ENCODE results near the gene SUV39H1. TPM values are rescaled to one million over a fixed set of nuclear protein-coding genes. Genes with fewer than 3 reads are reported as not detected.

Gene SUV39H1
- polyA plus RNA-seq, 1 experiment: 2.4 TPM

DNA sequence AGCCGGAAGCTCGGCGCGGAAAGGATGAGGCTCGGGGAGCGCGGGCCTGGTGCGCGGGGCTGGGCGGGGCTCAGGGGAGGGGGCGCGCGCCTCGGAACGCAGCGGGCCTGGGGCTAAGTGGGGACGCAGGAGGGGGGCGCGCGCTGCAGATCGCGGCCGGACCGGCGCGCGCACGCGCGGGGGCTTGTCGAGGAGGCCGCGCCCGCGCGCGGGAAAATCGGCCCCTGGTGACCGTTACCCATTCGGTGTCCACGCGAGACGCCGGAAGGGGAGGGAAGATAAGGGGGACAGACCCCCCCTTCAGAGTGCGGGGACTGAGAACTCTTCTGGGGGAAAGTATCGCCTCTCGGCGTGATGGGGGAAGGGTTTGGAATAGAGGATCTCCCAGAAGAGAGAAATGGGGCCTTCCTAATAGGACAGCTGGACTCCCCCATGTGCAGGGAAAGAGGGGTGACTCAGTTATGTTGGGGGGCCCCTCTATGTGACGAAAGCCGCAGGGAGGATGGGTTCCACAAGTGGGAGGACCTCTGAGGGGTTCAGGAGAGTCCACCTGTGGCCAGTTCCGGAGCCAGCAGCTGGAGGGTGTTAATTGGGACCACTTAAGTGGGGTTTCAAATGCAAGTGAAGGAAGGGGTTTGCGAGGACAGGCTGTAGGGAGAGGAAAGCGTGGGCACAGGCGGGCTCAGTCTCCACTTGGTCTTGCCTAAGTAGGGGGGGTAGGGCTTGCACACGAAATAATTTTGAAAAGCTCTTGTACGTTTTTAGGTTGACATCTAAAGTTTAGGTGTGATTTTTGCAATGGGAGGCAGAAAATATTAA is 584 bp downstream of the SUV39H1 start:
- CTCF ChIA-PET: no interaction called here
- DNase-seq (ENCODE audit: low read depth, low spot score): no peak

DNA sequence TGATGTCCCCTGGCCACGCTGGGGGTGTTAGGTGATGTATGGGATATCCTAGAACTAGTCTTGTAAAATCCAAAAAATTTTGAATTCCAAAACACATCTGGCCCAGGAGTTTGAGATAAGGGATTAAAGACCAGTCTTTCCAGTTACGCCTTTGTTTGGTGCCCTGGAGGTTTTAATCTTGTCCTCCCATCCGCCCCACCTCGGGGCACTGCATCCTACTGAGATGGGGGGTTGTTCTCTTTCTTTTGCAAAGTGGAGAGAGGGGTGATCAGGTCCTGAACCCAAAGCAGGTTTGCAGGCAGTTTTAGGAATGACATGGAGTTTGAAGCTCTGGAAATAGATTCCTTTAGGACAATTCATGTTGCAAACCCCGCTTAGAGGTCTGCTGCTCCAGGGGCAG is 1.8 kb downstream of the SUV39H1 start:
- Histone ChIP-seq H3K9me3 (ENCODE audit: control insufficient read depth, insufficient read depth, low read length) (no peaks in the 10 kb centered on the region), H3K4me3 (ENCODE audit: low read depth, low read length) (no peak overlapping the region), H3K27me3 (ENCODE audit: control insufficient read depth, insufficient read depth, low read length) (no peaks in the 10 kb centered on the region), H3K27ac (ENCODE audit: low read depth, low read length) (no peak overlapping the region)
- DNase-seq (ENCODE audit: low read depth, low spot score): no peak
- TF ChIP-seq, protein P1, sequence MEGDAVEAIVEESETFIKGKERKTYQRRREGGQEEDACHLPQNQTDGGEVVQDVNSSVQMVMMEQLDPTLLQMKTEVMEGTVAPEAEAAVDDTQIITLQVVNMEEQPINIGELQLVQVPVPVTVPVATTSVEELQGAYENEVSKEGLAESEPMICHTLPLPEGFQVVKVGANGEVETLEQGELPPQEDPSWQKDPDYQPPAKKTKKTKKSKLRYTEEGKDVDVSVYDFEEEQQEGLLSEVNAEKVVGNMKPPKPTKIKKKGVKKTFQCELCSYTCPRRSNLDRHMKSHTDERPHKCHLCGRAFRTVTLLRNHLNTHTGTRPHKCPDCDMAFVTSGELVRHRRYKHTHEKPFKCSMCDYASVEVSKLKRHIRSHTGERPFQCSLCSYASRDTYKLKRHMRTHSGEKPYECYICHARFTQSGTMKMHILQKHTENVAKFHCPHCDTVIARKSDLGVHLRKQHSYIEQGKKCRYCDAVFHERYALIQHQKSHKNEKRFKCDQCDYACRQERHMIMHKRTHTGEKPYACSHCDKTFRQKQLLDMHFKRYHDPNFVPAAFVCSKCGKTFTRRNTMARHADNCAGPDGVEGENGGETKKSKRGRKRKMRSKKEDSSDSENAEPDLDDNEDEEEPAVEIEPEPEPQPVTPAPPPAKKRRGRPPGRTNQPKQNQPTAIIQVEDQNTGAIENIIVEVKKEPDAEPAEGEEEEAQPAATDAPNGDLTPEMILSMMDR (IDR thresholded peaks at IDR 0.05; ENCODE audit: low read depth, low read length): no peak
- ChIA-PET POLR2A (no interaction called here), CTCF (no interaction called here)

More for the DNA sequence above, 584 bp downstream of the SUV39H1 start:
- POLR2A ChIA-PET: interaction anchor here (0.6 to 2.0 kb wide), 4 partner anchors 21 to 1497 kb away, joined by 3 to 9 read pairs (median 3); partner anchors contain the start of genes PQBP1 and TIMM17B
- Histone ChIP-seq H3K27me3 (ENCODE audit: control insufficient read depth, insufficient read depth, low read length) (no peaks in the 10 kb centered on the region), H3K27ac (ENCODE audit: low read depth, low read length) (no peak overlapping the region), H3K9me3 (ENCODE audit: control insufficient read depth, insufficient read depth, low read length) (no peaks in the 10 kb centered on the region), H3K4me3 (ENCODE audit: low read depth, low read length) (peak overlapping the region; percentile 62)
- TF ChIP-seq, protein P1 (IDR thresholded peaks at IDR 0.05; ENCODE audit: low read depth, low read length): no peak

DNA sequence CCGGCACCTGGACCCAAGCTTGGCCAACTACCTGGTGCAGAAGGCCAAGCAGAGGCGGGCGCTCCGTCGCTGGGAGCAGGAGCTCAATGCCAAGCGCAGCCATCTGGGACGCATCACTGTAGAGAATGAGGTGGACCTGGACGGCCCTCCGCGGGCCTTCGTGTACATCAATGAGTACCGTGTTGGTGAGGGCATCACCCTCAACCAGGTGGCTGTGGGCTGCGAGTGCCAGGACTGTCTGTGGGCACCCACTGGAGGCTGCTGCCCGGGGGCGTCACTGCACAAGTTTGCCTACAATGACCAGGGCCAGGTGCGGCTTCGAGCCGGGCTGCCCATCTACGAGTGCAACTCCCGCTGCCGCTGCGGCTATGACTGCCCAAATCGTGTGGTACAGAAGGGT is 3.7 kb downstream of the SUV39H1 start:
- H3K27ac ChIP-seq (ENCODE audit: low read depth, low read length): no peak overlapping the region
- TF ChIP-seq, protein P1 (IDR thresholded peaks at IDR 0.05; ENCODE audit: low read depth, low read length): no peak
- POLR2A ChIA-PET: no interaction called here
- DNase-seq (ENCODE audit: low read depth, low spot score): no peak
- H3K4me3 ChIP-seq (ENCODE audit: low read depth, low read length): no peak overlapping the region
- no peaks in the 10 kb centered on the region for H3K27me3 ChIP-seq (ENCODE audit: control insufficient read depth, insufficient read depth, low read length)
- H3K9me3 ChIP-seq (ENCODE audit: control insufficient read depth, insufficient read depth, low read length): no peaks in the 10 kb centered on the region
- CTCF ChIA-PET: no interaction called here

DNA sequence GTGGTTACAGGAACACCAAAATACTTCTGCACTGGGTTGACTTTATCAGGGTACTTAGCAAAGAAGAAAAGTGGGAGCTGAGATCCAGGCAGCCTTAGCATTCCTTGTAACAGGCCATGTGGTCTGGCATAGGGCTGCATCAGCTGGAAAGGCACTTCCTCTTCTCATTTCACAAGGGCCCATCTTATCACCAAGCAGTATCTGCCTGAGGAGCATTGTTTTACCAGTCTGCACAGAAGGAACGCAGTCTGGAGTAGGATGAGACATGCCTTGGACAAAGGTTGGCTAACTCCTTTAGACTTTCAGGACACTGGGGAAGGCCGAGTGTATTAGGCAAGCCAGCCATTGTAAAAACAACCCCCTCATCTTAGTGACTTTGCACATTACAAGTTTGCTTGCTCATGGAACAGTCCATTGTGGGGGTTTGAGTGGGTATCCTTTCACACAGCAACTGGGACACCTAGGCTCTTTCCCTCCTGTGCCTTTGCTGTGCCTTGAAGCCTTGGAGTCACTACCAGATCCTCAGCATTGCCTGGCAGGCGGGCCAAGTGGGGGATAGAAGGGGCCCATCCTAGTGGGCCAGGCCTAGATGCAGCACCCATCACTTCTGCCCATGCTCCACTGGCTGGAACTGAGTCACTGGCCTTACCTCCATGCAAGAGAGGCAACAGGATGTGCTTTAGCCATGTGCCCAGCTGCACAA is 4.6 kb downstream of the SUV39H1 start:
- DNase-seq (ENCODE audit: low read depth, low spot score): no peak
- Histone ChIP-seq H3K27me3 (ENCODE audit: control insufficient read depth, insufficient read depth, low read length) (no peaks in the 10 kb centered on the region), H3K4me3 (ENCODE audit: low read depth, low read length) (no peak overlapping the region), H3K9me3 (ENCODE audit: control insufficient read depth, insufficient read depth, low read length) (no peaks in the 10 kb centered on the region), H3K27ac (ENCODE audit: low read depth, low read length) (no peak overlapping the region)
- TF ChIP-seq, protein P1 (IDR thresholded peaks at IDR 0.05; ENCODE audit: low read depth, low read length): no peak
- ChIA-PET POLR2A (no interaction called here), CTCF (no interaction called here)

DNA sequence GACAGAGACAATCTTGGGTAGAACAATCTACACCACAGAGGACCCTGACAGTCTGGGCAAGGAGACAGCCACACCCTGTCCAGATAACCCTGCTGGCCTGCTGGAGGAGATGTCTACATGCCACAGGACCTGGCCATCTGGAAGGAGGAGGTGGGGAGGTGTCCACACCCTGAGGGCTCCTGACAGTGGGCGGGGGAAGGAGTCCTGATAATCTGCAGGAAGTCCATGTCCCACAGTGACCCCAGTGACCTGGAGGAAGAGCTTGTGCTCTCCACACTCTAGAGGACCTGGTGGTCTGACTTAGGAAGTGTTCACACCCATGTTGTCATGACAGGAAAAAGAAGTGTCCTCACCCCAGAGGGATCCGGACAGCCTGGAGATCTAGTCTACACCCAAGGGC is 5.5 kb downstream of the SUV39H1 start:
- POLR2A ChIA-PET: interaction anchor here (0.9 kb wide), 1 partner anchor 35 kb away, joined by 3 read pairs; no protein-coding TSS in a partner anchor
- Histone ChIP-seq H3K27ac (ENCODE audit: low read depth, low read length) (no peak overlapping the region), H3K9me3 (ENCODE audit: control insufficient read depth, insufficient read depth, low read length) (no peaks in the 10 kb centered on the region), H3K27me3 (ENCODE audit: control insufficient read depth, insufficient read depth, low read length) (no peaks in the 10 kb centered on the region), H3K4me3 (ENCODE audit: low read depth, low read length) (no peak overlapping the region)
- CTCF ChIA-PET: no interaction called here
- DNase-seq (ENCODE audit: low read depth, low spot score): no peak
- TF ChIP-seq, protein P1 (IDR thresholded peaks at IDR 0.05; ENCODE audit: low read depth, low read length): no peak
